Gastroesophageal sphincter (tissue), 4 donors: ENCODE measurements around the gene BRI3BP. TPM values are rescaled to one million over a fixed set of nuclear protein-coding genes. Genes with fewer than 3 reads are reported as not detected.

Experiments
- ATAC-seq: fragments of 150-250 bp; one replicate; pipeline ENCODE4 v1.9.1; 2016; ENCODE audit warnings: mild to moderate bottlenecking, moderate library complexity
- H3K27ac ChIP-seq, 4 donors: fragments of 200-600 bp; sonication (generic) in 3 of 4; 1 replicate in 3 of 4; 2 replicates in 1 of 4; pipeline ENCODE4 v1.5.1; 2016 to 2019
- H3K27me3 ChIP-seq: fragments of 200-600 bp; sonication (generic); one replicate; pipeline ENCODE4 v1.5.1; 2019
- H3K36me3 ChIP-seq, 2 donors: fragments of 200-600 bp; sonication (generic); one replicate each; pipeline ENCODE4 v1.5.1; 2019; ENCODE audit warnings: control low read depth in 1 of 2
- H3K4me1 ChIP-seq, 3 donors: fragments of 200-600 bp; sonication (generic); 1 replicate in 2 of 3; 2 replicates in 1 of 3; pipeline ENCODE4 v1.5.1; 2016 to 2019; ENCODE audit warnings: control low read depth in 2 of 3
- H3K4me3 ChIP-seq, 2 donors: fragments of 200-600 bp; sonication (generic); one replicate each; pipeline ENCODE4 v1.5.1; 2019; ENCODE audit warnings: mild to moderate bottlenecking in 1 of 2, moderate library complexity in 1 of 2
- H3K9me3 ChIP-seq, 3 donors: fragments of 200-600 bp; sonication (generic); one replicate each; pipeline ENCODE4 v1.5.1; 2017 to 2019; ENCODE audit warnings: control low read depth in 2 of 3
- CTCF ChIP-seq, 4 experiments: fragments of 200-600 bp in 2 of 4; fragments of 450-650 bp in 2 of 4; sonication (generic) in 1 of 4; IDR thresholded peaks; one replicate each; pipeline ENCODE4 v1.5.1; 2017 to 2019; ENCODE audit warnings: antibody characterized with exemption in 4 of 4, mild to moderate bottlenecking in 2 of 4, moderate library complexity in 2 of 4
- EP300 ChIP-seq: sonication (generic); formaldehyde crosslinking; IDR thresholded peaks from one replicate; pipeline ENCODE4 v1.6.1; 2017; ENCODE audit warnings: antibody characterized with exemption, mild to moderate bottlenecking
- POLR2A ChIP-seq, 2 donors: fragments of 450-650 bp; IDR thresholded peaks; one replicate each; pipeline ENCODE4 v1.6.1; 2017; ENCODE audit warnings: antibody characterized with exemption in 2 of 2, mild to moderate bottlenecking in 2 of 2, moderate library complexity in 1 of 2
- POLR2AphosphoS5 ChIP-seq: sonication (generic); formaldehyde crosslinking; IDR thresholded peaks from one replicate; pipeline ENCODE4 v1.6.1; 2017; ENCODE audit warnings: antibody characterized with exemption
- WGBS, 2 donors: methylation state at CpG; one replicate each; pipeline ENCODE4 v1.1.5; 2018; ENCODE audit warnings: low coverage in 1 of 2; 5-methylcytosine and 5-hydroxymethylcytosine counted together
- total RNA-seq, 4 donors: library from RNA; depleted of rRNA; stranded (reverse); fragments of >200 nt; gene quantifications; one replicate each; pipeline ENCODE4 v1.1.0, GENCODE V29; 2016

BRI3BP gene
- total RNA-seq, 4 donors from 2014 or later: 1.9 to 3.1 (median 2.5) TPM

GRCh38 chr12:124953689-124954405 lies 39.6 kb upstream of the BRI3BP start:
- peaks cover 0 to 100% of the 10 kb centered on the region in 2 donors for H3K36me3 ChIP-seq
- no peak for ATAC-seq

DNA sequence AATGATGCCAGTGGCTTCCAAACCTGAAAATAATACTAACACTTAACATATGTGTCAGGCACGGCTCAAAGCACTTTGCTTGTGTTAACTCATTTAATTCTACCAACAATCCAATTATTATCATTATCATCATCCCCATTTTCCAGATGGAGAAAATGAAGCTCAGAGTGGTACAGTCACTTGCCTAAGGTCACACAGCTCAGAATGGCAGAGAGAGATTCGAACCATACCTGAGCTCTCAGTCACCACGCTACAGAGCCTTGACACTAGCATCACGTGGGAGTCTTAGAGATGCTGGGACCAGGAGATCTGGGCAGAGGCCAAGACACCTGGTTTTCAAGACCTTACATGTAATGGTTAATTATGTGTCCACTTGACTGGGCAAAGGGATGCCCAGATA lies 38.7 kb upstream of the BRI3BP start:
- no peaks in the 10 kb centered on the region for H3K4me1 ChIP-seq
- TF ChIP-seq POLR2AphosphoS5 (no peak), EP300 (no peak), POLR2A (IDR thresholded peaks at IDR 0.05) (no peak), CTCF (IDR thresholded peaks at IDR 0.05) (no peak)
- H3K36me3 ChIP-seq: peaks cover 0 to 100% of the 10 kb centered on the region in 2 donors
- no peak for ATAC-seq
- H3K9me3 ChIP-seq: no peaks in the 10 kb centered on the region
- no peak overlapping the region for H3K27ac ChIP-seq
- no peak overlapping the region for H3K4me3 ChIP-seq
- WGBS, 2 donors: 92 to 100% methylated on average over 3 of the region's 4 CpGs
- no peaks in the 10 kb centered on the region for H3K27me3 ChIP-seq

More at GRCh38 chr12:124953689-124954405, 39.6 kb upstream of the BRI3BP start:
- no peaks in the 10 kb centered on the region for H3K9me3 ChIP-seq
- 88 to 93% methylated on average over 5 to 21 of the region's 32 CpGs for WGBS, 2 donors
- TF ChIP-seq POLR2AphosphoS5: no peak
- TF ChIP-seq CTCF (IDR thresholded peaks at IDR 0.05): no peak
- TF ChIP-seq EP300: no peak
- no peak for TF ChIP-seq POLR2A (IDR thresholded peaks at IDR 0.05)
- H3K4me3 ChIP-seq: no peak overlapping the region
- no peak overlapping the region for H3K27ac ChIP-seq
- no peaks in the 10 kb centered on the region for H3K4me1 ChIP-seq
- H3K27me3 ChIP-seq: no peaks in the 10 kb centered on the region

GRCh38 chr12:124956571-124956970 lies 36.9 kb upstream of the BRI3BP start:
- WGBS, 2 donors: 87 to 92% methylated on average over 5 to 11 of the region's 16 CpGs
- no peak for TF ChIP-seq POLR2A (IDR thresholded peaks at IDR 0.05)
- TF ChIP-seq EP300: no peak
- no peak for TF ChIP-seq CTCF (IDR thresholded peaks at IDR 0.05)
- no peak for TF ChIP-seq POLR2AphosphoS5
- no peaks in the 10 kb centered on the region for H3K9me3 ChIP-seq
- no peak overlapping the region for H3K27ac ChIP-seq
- peaks cover 0 to 100% of the 10 kb centered on the region in 2 donors for H3K36me3 ChIP-seq
- ATAC-seq: no peak
- H3K4me1 ChIP-seq: no peaks in the 10 kb centered on the region
- H3K27me3 ChIP-seq: no peaks in the 10 kb centered on the region
- H3K4me3 ChIP-seq: no peak overlapping the region

DNA sequence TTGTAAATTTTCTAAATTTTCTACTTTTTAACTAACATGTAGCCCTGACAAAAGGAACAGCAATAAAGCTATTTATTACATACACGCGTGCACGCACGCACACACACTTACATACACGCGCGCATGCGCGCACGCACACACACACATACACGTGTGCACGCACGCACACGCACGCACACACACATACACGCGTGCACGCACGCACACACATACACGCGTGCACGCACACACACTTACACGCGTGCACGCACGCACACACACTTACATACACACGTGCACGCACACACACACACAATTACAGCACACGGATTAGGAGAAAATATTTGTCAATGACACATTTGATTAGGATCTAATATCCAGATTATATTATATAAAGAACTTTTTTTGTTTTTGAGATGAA lies 32.4 kb upstream of the BRI3BP start:
- 84 to 93% methylated on average over 12 to 29 of the region's 29 CpGs for WGBS, 2 donors
- Histone ChIP-seq H3K36me3 (peaks cover 0 to 100% of the 10 kb centered on the region in 2 donors), H3K27me3 (no peaks in the 10 kb centered on the region), H3K4me1 (no peaks in the 10 kb centered on the region), H3K27ac (no peak overlapping the region), H3K9me3 (no peaks in the 10 kb centered on the region), H3K4me3 (no peak overlapping the region)
- TF ChIP-seq EP300 (no peak), POLR2A (IDR thresholded peaks at IDR 0.05) (no peak)
- ATAC-seq: no peak

DNA sequence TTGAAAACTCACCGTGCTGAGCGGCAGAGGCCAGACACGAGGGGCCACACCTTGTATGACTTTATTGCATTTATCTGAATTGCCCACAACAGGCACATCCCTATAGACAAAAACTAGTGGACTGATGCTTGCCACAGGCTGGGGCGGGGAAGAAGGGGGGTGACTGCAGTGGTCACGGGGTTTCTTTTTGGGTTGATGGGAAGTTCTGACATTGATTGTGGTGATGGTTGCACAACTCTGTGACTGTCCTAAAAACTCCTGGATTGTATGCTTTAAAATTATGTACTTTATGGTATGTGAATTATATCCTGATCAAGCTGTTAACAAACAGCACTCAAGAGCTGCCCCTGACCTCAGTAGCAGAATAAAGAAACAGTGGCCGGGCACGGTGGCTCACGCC lies 30.2 kb upstream of the BRI3BP start:
- Histone ChIP-seq H3K27me3 (no peaks in the 10 kb centered on the region), H3K4me1 (no peaks in the 10 kb centered on the region), H3K27ac (no peak overlapping the region), H3K36me3 (peaks cover 0 to 100% of the 10 kb centered on the region in 2 donors), H3K4me3 (no peak overlapping the region), H3K9me3 (no peaks in the 10 kb centered on the region)
- TF ChIP-seq POLR2A (IDR thresholded peaks at IDR 0.05): no peak
- TF ChIP-seq POLR2AphosphoS5: no peak
- no peak for TF ChIP-seq CTCF (IDR thresholded peaks at IDR 0.05)
- TF ChIP-seq EP300: no peak
- 86 to 90% methylated on average over 4 to 7 of the region's 8 CpGs for WGBS, 2 donors
- no peak for ATAC-seq
